ENCODE results near the gene TMEM219.
"Not testable (repeated sequence)": the region's sequence is repeated elsewhere in the genome, so short reads cannot be mapped to it uniquely, and the experiment has no call there.

TMEM219 gene

DNA sequence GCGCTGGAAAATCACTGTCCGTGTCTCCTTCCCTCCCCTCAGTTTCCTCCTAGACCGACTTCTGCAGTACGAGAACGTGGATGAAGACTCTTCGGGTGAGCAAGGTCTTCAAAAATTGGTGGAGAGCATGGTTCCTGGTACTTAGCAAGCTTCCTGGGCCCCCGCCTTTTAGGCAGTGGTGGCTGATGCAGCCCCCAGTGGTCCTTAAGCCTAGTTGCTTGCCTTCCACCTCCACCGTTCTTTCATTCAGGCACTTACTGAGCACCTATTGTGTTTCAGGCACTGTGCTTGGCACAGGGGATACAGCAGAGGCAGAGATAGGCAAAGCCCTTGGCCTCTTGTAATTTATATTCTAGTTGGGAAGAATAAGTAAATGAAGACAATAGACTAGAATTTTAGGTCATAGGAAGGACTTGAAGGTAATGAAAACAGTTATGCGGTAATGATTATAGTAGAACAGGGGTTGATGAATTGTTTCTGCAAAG, 34.9 kb downstream of the TMEM219 start:
- DNase-seq: no peak

DNA sequence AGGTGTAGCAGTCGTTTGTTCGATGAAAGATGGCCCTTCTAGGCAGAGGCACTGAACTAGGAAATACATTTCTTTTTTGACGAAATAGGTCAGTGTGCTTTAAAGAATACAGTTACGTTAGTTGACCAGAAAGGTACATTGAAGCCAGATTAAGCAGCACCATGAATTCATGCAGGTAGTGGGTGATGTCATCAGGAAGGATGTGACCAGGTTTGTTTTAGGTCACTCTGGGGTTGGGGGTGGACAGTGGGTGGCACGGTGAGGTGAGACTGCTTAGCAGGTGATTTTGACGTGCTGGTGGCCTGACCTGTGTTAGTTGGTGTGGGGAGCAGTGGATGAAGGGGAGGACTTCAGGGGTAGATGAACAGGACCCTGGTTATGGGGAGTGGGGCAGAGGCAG, 37.7 kb downstream of the TMEM219 start:
- no peak for DNase-seq

DNA sequence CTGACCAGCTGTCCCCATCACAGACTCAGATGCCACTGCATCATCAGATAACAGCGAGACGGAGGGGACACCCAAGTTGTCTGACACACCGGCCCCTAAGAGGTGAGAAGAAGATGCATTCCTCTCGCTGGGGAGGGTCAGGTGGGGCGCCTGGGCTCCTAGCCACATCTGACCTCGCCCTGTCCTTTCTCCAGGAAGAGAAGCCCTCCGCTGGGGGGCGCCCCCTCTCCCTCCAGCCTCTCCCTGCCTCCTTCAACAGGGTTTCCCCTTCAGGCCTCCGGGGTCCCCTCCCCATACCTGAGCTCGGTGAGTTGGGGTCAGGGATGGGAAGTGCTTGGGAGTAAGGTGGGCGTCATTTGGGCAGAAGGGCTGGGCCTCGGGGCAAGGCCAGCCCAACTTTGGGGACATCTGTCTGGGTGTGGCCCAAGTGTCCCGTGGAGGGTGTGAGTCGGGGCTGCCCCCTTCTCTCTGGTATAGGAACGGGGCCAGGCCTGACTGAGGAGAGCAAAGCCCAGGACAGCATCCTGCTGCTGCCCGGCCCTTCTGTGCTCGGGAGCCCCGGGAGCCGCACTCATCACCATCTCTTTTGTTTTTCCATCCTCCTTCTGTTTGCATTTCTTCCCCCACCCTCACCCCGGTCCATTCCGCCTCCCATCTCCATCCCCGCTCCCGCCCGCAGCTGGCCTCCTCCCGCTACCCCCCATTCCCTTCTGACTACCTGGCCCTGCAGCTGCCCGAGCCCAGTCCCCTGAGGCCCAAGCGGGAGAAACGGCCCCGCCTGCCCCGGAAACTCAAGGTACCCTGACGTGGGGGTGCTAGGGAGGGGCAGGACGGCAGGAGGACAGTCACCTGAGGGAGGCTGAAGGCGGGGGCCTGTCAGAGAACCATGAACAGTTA, 39.1 kb downstream of the TMEM219 start:
- DNase-seq: no peak

DNA sequence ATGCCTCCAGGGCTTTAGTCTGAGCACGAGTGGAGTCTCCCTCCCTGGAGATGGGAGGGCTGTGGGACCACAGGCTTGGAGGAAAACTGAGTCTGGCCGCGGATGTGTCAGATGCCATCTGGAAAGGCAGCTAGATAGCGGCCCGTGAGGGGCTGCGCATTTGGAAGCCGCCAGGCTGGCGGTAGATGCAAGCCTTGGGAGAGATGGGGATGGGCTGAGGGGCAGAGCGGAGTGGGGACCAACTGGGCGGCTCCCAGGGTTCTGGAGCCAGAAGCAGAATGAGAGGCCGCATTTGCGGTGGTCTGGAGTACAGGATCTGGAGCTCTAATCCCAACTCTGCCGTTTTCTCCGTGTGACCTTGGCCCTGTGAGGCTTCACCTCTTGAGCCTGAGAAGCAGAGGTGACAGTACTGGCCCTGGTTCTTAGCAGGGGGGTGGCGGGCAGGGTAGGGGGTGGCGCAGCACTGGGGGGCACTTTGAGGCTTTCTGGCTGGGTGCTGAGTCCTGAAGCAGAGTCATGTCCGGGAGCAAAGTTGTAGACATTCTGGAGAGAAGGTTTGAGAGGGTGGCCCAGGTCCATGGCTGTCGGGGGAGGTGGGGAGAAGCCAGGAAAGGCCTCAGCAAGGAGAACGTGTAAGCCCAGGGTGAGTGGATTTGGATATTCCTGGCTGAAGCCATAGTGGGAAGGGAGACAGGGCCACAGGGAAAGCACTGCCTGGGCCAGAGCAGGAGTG, 40.9 kb downstream of the TMEM219 start:
- DNase-seq: no peak

DNA sequence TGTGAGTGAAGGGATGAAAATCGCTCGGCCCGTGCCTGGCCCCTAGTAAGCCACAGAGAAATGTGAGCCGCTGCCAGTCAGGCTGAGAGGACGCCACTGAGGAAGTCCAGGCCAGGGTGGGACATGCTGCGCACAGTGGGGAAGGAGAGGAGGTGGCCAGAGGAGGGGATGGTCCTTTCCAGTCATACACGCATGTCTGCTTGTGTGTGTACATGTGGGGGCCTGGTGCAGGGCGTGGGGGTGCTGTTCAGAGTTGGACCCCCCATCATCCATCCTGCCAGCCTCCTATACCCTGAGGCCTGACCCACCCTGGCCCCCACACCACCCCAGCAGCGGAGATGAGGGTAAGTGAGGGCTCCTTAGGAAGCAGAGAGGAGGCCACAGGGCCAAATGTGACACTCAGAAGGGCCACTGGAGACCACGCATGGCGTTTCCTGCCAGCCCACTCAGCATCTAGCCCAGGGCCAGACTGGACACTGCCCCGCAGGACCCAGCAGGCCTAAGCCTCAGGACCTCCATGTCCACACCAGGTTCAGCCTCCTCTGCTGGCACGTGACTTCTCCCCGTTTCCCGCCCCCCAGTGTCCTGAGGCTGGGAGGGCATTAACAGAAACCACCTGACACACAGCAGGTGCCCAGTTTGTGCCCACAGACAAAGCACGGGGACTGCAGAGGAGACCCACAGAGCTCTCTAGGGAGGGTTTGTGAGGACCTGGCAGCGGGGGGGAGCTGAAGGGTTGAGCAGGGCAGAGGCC, 42.0 kb downstream of the TMEM219 start:
- no peak for DNase-seq

DNA sequence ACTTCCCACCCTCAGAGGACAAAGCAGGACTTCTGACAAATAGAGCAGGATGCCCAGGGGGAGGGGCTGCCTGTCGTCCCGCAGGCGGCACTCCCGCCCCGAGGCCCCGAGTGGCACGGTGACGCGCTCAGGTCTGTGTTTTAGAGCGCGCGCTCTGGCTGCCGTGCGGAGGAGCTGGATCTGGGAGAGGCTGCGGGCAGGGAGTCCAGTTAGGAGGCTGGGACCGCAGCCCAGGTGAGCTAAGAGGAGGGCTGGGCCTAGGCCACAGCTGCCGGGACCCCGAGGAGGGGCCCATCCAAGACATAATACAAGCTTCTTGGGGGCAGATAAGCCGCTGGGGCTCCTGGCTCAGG, 42.5 kb downstream of the TMEM219 start:
- DNase-seq: no peak

DNA sequence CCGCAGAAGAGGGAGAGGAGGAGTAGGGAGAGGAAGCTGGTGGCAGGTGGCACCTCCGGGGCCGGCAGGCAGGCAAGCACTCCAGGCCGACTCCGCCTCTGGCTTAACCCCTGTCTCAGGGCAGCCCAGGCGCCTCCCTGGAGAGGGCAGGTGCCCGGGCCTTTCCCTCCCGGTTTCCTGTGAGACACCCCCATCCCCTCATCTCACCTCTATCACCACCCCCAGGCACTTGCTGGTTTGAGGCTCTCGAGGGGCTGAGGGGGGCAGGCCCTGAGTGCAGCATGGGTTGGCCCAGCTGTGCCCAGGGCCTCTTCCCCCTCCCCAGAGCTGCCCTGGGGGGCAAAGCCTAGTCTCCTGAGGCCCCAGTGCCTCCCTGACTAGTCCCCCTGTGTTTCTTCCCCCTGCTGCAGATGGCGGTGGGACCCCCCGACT, 42.9 kb downstream of the TMEM219 start:
- DNase-seq: no peak

DNA sequence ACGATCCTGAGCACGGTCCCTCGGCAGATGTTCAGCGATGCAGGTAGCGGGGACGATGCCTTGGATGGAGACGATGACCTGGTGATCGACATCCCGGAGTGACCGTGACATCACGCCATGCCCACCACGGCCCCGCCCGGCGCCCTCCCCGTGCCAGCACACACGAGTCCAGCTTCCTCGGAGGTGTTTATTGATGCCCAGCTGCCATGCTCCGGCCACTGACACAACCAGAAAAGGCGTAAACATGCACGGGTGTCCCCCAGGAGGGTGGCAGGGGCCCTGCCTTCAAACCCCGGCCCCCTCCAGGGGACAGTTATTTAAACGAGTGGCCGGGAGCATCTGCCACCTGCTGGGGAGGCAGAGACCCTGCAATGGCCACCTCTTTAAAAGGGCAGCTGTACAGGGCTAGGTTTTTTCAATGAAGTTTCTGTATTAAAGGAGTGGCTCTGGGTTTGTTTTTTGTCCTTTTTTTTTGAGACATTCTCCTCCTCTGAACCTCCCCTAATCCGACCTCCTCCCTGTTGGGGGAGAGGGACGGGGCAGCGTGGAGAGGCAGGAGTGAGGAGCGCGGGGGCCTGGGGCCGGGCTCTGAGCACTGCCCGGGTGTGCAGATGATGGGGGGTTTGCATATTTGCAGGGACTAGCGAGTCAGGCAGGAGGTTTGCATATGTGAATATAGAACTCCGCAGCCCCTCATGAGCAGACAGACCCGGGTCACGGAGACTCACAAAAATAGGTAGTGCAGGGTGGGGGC, 43.6 kb downstream of the TMEM219 start:
- DNase-seq: peak; percentile 21

DNA sequence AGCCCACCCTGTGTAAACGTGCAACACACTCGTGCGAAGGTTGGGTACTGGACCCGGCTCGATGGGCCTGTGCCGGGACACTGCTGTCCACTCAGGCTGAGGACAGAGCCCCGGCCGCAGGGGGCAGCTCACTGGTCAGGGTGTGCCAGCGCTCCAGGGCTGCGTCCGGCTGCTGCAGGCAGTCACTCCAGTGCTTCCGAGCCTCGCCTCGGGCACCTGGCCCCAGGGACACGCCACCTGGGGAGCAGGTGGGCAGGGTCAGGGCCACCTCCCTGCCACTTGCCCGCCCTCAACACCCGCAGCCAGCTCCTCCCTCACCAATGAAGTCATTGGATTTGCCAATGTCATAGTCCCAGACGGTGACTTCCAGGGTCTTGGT, 44.2 kb downstream of the TMEM219 start:
- no peak for DNase-seq

DNA sequence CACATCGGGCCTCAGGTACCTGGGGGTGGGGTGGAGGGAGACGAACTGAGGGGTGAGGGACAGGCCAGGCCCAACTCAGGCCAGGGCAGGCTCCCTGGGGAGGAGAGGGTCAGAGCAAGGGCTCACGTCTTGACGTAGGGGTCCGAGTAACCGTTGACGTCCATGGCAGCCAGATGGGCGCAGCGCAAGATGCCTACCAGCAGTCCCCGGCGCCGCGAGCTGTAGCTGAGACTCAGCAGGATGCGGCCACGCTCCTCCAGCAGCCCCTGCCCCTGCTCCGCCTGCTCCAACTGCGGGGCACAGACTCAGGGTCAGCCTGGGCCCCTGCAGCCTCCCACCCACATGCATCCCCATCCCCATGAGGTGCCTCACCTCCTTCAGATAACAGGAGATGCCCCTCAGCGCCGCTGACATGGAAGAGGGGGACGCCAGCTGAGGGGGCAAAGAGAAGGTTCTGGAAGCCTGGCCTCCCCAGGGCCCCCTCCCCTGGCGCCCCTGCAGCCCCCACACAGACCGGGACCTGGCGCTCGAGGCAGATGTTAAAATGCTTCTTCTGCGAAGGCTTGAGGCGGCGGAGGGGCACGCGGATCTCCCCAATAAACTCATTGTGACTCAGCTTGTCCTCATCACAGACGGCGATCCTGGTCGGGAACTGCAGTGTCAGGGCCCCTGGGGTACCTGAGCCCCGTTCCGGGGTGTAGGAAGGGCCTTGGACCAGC, 44.9 kb downstream of the TMEM219 start:
- no peak for DNase-seq

DNA sequence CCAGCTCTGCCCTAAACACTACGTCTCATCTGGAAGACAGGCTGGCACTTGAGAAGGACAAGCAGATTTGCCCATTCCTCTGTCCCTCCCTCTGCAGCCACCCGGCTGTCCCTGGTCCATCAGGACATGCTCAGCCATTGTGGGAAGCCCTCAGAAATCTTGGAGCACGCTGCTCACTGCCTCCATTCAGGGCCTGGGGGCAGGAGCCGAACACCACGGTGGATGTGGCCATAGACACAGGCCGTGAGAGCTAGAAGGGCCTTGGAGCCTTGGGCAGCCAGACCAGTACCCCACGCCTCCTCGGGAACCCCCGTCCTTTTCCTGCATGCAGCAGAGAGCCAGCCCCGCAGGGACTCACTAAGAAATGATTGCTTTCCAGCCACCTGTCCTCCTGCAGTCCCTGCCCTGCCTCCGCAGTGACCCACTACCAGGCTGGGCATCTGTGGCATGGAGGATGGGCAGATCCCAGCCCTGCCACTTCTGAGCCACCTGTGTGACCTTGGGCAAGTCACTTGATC, 45.6 kb downstream of the TMEM219 start:
- DNase-seq: no peak

DNA sequence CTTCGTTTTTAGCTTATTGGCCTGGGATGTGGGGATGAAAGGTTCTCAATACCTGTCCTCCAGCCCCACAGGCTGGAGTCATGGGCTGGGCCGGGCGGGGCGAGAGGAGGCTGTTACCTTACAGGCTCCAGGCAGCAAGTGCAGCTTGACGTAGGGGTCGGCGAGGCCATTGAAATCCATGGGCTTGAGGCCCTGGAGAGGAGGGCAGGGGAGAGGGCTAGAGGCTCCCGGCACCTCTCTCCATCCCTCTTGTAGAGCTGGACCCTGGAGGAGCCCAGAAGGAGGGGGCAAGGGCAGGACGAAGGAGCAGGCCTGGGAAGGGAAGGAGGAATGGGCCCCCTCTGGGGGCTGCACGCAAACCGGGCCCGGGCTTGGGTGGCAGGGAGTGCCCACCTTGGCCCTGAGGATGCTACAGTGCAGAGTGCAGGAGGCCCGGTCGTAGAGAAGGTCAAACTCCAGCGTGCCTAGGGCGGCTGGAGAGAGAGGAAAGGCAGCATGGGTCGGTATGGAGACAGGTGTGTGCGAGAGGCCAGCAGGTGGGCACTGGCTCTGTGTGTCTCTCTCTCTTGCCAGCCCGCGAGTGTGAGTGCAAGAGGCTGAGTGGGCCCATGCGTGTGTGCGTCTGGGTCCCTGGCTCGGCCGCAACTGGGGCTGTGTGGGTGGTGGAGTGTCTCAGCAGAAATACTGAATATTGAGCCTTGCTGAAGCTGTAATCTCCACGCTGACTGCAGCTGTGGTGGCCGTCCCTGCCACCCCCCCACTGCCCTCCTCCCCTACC, 47.4 kb downstream of the TMEM219 start:
- DNase-seq: no peak

DNA sequence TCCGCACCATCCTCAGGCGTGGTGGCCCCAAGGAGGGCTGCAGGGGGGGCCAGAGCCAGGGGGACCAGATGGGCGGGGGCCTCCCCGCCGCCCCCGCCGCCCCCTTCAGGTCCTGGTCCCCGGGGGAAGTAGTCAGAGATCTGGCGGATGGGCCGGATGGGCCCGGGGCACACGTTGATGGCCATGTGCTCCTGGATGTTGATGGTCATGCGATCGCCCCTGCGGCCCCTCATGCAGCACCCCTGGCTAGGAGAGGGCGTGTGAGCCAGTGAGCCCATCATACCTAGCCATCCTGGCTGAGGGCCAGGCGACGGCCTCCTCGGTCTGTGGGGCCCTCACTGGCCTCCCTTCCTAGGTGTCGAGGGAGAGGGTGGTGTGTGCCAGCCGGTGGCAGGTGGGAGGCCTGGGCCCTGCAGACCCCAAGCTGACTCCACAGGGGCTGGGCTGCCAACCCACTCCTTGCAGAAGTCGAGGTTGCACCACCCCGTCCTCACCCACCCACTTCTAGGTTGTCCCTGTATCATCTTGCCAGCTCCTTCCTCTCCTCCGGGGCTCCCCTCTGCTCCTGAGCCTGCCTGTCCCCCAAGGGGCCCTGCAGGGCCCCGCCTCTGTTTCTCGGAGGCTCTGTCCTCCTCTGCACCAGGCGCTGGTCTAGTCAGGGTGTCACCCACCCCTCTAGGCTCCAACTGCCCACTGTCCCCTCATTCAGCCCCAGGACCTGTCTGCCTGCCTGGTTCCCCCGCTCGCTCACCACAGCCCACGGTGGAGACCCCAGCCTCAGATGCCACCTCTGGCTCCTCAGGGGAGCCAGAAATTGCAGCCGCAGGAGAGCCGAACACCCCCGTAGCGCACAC, 48.3 kb downstream of the TMEM219 start:
- DNase-seq: no peak

DNA sequence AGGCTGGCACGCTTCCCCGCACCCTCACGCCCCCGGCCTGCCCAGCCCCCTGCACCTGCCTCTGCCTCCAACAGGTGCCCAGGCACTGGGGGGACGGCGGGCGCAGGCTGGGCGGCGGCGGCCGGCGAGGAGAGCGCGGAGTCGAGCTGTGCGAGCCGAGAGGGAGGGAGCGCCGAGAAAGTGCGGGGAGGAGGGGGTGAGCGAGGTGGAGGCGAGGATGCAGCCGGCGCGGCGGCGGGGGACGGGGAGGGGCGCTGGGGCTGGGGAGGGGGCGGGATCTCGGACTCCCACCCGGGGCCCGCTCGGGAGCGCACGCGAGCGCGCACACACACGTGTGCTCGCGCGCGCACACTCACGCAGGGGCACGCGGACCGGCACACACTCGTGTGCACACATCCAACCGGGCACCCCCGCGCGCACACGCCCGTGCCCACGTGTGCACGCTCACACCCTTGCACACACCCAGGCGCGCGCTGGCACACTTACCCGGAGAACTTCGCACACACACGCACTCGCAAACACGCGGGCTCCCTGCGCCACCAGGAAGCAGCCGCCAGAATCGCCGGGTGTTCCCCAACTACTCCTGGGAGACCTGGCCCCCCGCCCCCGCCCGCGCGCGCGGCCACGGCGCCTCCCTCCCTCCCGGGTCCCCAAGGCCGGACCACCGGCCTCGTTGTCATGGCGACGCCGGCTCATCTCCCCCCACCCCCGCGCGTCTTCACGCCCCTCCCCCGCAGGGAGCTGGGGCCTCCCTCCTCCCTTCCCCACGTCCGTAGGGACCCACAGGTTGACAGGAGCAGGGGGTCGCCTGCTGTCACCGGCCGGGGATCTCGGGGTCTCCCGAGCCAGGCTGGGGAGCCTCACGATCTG, 49.2 kb downstream of the TMEM219 start, which contains the start of gene DOC2A:
DOC2A (minus strand) TSS at position 184 of the 870 bp plus-strand sequence. CDS start 805 bp downstream, outside the sequence.
- DNase-seq: peak; percentile 19

DNA sequence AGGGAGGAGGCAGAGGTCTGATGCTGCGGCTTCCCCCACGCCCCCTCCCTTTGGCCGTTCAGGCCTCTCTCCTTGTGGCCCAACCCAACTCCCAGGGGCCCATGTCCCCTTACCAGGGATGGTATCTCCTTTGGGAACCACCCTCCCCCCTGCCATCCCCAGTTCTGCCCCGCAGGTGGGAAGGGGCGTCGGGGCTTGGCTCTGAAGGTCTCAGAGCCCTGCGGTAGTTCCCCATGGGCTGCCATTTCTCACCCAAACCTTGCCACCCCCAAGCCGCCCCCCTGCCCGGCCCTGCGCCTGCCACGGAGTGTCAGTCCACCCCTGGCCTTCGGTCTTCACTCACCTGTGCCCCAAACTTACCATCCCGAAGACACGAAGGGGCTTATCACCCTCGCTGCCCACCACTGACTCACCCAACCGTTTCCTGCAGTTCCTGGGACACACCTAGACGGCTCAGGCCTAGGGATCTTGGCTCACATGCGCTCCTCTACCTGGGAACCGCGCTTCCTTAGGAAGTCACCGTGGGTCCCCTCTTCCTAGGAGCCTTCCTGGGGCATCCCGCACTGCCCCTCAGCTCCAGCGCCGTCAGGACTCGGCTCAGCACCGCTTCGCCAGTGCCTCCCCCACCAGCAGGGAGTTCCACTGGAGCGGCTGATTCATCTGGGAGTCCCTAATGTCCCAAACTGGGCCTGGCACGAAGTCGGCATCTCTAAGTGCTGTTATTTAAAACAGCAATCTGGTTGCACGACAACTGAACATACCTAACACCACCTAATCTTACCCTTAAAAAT, 50.0 kb downstream of the TMEM219 start:
- DNase-seq: no peak

DNA sequence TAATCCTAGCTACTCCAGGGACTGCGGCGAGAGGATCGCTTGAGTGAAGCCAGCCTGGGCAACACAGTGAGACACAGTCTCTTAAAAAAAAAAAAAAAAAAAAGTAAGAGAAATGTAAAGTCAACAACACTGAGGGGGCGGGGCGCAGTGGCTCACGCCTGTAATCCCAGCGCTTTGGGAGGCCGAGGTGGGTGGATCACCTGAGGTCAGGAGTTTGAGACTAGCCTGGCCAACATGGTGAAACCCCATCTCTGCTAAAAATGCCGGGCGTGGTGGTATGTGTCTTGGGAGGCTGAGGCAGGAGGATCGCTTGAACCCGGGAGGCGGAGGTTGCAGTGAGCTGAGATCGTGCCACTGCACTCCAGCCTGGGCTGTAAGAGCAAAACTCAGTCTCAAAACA, 50.7 kb downstream of the TMEM219 start:
- not testable (repeated sequence) for DNase-seq

DNA sequence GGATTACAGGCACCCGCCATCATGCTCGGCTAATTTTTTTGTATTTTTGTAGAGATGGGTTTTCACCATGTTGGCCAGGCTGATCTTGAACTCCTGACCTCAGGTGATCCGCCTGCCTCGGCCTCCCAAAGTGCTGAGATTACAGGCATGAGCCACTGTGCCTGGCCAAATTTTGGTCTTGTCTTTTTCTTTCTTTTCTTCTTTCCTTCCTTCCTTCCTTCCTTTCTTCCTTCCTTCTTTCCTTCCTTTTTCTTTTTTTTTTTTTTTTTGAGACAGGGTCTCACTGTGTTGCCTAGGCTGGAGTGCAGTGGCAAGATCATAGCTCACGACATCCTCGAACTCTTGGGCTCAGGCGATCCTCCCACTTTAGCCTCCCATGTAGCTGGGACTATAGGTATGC, 53.6 kb downstream of the TMEM219 start:
- not testable (repeated sequence) for DNase-seq
